Frontal cortex (tissue), 4 donors: ENCODE data around the gene PHACTR3. TPM values are rescaled to one million over a fixed set of nuclear protein-coding genes. Genes with fewer than 3 reads are reported as not detected.

Experiments
- DNase-seq, 2 donors: peaks; one replicate each; pipeline ENCODE4 v3.0.0; 2012; ENCODE audit warnings: low spot score in 2 of 2
- FAIRE-seq: peaks from 2 replicates; lab custom pipeline; 2012; peaks lifted over from hg19 to GRCh38; lab: Jason Lieb, UNC
- total RNA-seq: library from RNA; depleted of rRNA; stranded (reverse); fragments of >200 nt; gene quantifications from one replicate; pipeline ENCODE4 v1.2.3, GENCODE V29; 2014
- donor health status: control.
- donor health status: control.
- donor health status: control.

PHACTR3 gene
- total RNA-seq, 1 donor from 2014 or later: 40.8 TPM

DNA sequence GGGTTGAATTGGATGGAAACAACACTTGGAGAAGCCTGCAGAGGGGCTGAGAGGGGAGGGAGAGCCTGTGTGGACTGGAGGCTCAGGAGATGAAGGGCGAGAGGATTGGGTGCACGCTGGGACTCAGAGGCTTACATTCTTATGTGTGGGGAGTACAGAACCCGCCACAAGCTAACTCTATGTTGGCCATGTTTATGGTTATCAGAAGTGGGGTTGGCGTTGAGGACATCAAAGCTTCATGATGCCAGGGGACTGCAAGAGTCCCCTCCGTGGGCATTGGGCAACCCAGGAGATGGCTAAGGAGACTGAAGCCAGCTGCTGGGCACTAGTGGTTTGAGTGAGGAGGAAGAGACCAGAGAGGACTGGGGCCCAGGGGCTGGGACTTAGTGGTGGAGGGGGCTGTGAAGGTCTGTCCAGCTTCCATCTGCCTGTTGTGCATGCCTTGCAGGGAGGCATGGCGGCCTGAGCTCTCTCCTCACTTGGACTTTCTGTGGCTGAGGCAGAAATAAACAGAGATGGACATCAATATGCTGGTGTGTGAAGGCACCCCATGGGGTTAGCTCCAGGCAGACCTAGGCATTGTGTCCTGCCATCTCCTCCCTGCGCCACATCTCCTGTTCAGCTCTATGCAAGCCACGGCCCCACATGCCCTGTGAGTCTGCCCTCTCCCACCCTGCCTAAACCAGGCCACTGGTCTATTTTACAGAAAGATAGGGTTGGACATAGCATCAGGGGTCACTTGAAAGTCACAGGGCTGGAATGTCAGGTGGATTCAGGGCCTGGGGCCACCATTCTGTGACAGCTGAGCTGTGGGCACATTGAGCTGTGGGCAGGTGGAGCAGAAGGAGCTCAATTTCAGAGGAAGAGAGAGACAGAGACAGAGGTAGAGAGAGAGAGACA lies 61.6 kb downstream of the PHACTR3 start:
- no peak for DNase-seq
- FAIRE-seq: no peak

DNA sequence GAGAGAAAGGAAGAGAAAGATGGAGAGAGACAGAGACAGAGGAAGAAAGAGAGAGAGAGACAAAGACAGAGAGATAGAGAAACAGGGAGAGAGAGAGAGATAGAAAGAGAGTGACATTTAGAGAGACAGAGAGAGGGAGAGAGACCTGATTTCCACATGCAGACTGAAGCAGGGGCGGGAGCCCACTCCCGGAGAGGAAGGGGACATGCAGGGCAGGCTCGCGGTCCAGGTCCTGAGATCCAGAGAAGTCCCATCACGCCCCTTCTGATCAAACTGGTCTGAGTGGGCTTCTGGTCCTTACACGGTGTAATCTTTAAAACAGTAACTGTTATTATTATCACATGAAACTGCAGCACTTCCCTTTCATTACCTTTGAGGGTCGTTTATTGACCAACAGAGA lies 62.2 kb downstream of the PHACTR3 start:
- DNase-seq: no peak

GRCh38 chr20:59667131-59667530 lies 62.8 kb downstream of the PHACTR3 start:
- no peak for DNase-seq
- FAIRE-seq: no peak

More for the DNA sequence above, 62.2 kb downstream of the PHACTR3 start:
- FAIRE-seq: no peak

- DNase-seq: no peak
- no peak for FAIRE-seq
Observed at GRCh38 chr20:59667981-59668515, 63.7 kb downstream of the PHACTR3 start.

DNA sequence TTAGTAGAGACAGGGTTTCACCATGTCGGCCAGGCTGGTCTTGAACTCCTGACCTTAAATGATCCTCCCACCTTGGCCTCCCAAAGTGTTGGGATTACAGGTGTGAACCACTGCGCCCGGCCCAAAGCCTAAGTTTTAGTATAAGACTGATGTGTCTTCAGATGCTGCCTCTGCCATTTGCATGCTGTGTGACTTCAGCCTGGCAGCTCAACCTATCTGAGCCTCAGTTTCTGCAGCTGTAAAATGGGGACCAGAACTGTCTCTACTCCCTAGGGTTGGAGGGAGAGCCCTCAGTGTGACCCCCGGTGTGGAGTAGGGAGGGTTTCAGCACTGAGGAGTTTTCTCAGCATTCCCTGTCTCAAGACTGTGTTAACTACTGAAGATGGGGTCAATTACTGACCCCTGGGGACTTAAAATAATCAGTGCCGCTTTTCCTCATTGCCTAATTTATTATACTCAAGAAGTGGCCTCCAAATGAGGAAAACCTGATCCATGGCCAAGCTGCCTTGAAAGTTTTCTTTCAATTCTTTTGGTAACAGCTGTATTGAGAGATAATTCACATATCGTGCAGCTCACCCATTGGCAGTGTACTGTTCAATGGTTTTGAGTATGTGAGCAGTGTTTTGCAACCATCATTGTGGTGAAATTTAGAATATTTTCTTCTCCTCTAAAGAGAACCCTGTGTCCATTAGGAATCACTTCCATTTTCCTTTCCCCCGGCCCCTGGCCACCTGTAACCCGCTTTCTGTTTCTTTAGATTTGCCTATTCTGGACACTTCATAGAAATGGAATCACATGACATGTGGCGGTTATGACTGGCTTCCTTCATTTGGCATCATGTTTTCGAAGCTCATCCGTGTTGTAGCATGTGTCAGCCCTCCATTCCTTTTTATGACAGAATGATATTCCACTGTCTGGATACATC lies 64.8 kb downstream of the PHACTR3 start:
- FAIRE-seq (no peak), DNase-seq (no peak)

DNA sequence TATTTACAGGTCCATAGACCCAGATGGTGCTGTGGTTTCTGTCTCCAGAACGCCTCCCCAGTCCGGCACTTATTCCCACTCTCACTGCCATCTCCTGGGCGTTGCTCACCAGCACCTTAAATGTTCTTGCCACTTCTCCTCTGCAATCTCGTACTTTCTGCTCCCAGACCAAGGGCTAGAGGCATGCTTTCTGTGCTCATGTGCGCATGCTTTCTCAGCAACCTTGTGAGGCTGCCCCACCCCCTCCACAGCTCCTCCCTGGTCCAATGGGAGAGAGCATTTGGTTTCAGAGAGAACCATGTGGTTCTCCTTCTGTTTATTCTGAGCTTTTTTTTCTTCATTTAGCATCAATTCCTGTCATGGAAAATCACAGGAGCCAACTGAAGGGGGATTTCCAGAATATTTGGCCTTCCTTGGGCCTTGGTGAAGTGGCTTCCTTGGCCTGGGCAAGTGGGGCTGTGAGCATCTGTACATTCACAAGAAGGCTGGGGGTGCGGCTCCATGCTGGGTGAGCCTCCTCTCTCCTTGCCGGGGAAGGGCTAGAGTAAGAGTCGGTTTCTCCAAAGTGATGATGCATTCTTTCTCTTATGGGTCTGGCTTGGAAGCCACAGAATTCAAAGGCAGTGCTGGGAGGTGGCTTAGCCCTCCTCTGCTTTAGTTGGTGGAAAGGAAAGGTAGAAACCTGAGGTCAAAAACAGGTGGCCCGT lies 66.6 kb downstream of the PHACTR3 start:
- DNase-seq: peak in 1 of 2 donors; percentile 38

DNA sequence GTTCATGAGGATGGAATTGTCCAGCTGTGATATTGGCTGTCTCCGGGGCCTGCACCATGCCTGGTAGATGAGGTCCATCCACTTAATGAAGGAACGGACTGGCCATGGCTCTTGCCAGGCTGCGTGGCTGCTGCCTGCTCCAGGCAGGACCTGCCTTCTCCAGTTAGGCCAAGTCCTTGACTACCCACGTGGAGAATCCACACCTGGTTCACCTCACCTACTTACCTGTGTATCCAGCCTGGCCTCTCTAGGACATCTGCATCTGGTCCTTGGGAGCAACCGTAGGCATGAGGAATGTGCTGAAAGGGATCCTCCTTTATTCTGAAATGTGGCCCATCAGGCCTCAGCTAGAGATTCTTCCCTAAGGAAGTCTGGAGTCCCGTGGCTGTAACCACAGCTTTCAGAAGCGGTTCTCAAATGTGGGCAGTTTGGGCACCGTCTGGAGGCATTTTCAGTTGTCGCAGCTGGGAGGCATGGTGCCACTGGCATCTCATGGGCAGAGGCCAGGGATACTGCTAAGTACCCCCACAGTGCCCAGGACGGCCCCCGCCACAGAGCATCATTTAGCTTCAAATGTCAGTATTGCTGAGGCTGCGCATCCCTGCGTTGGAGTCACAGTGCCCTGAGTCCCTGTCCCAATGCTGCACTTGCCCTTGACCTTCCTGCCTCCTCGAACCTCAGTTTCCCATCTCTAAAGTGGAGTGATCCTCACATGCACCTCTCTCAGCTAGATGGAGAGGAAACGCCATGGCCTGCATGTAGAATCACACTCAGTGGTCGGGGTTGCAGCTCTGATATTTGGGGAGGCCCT lies 67.5 kb downstream of the PHACTR3 start:
- no peak for FAIRE-seq

More for the DNA sequence above, 66.6 kb downstream of the PHACTR3 start:
- no peak for FAIRE-seq

GRCh38 chr20:59672576-59672975 lies 68.2 kb downstream of the PHACTR3 start:
- FAIRE-seq (no peak), DNase-seq (no peak)

More for the DNA sequence above, 67.5 kb downstream of the PHACTR3 start:
- no peak for DNase-seq

DNA sequence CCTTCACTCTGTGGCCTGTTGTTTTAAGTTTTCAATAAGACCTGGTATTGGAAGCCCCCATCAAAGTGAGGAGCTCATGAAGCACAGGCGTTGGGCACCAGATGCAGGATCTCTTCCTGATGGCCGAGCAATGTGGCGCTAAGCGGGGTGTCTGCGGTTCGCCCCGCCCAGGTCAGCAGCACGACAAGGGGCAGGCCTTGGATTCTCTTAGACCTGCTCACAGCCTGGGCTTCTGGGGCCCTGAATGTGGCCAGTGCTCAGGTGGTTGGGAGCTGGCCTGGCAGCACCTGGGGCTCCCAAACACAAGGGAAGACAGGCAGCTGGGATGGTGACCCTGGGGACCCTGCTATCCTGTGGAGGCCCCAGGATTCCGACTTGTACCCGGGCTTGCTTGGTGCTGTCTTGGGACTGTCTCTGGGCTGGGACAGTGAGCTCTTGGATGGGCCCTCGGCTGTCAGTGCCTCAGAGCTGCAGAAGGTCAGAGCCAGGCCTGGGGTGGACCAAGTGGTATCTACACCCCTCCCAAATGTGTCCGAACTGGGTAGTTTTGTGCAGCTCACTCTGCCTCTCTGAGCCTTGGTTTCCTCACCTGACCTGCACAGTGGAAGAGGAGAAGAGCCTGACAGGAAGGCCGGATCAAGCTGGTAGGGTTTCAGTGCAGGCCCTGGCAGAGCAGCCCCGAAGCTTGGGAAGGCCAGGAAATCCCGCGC lies 69.1 kb downstream of the PHACTR3 start:
- FAIRE-seq (no peak), DNase-seq (no peak)

- no peak for DNase-seq
- FAIRE-seq: no peak
Observed at GRCh38 chr20:59673998-59674445, 69.7 kb downstream of the PHACTR3 start.

- no peak for FAIRE-seq
- DNase-seq: no peak
Observed at GRCh38 chr20:59676126-59676850, 71.9 kb downstream of the PHACTR3 start.

GRCh38 chr20:59676851-59677182 lies 72.5 kb downstream of the PHACTR3 start:
- no peak for FAIRE-seq
- DNase-seq: no peak

DNA sequence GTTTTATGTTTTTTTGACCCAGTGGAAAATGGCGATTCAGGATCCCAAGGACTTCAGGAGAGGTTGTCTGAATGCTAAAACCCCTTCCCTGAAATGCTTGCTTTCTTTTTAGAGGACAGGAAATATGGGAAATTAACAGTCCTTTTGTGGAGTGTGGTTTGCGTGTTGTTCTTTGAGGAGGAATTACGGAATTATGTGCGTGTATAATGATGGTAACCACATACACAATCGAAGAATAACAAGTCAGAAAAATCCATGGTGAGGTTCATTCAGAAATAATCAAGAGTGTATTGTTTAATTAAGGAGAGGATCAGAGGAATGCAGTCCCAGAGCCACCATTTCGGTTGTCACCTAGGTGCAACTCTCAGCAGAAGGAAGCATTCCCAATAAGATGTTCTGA lies 73.2 kb downstream of the PHACTR3 start:
- no peak for DNase-seq
- FAIRE-seq: no peak

- FAIRE-seq: no peak
- no peak for DNase-seq
Observed at GRCh38 chr20:59678288-59678687, 73.9 kb downstream of the PHACTR3 start.

DNA sequence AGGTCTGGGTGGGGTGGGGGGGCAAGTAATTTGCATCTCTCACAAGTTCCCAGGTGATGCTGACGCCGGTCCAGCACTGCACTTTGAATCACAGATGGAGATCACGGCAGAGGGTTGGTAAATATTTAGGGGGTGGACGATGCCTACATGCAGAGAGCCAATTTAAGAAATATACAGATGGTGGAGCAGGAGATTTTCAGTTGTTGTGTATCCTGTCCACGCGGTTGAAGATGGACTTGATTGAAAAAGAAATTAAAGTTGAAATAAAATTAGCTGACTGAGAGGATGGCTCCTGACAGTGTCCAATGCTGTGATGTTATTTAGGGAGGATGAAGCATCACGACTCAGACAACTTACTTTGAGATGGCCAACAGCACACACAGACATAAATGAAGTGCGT lies 74.6 kb downstream of the PHACTR3 start:
- FAIRE-seq: no peak
- DNase-seq: no peak

GRCh38 chr20:59680148-59680650 lies 75.9 kb downstream of the PHACTR3 start:
- no peak for DNase-seq
- no peak for FAIRE-seq

GRCh38 chr20:59680852-59681251 lies 76.5 kb downstream of the PHACTR3 start:
- no peak for FAIRE-seq
- DNase-seq: no peak

- no peak for FAIRE-seq
Observed at GRCh38 chr20:59682603-59683002, 78.3 kb downstream of the PHACTR3 start.

More at GRCh38 chr20:59682603-59683002, 78.3 kb downstream of the PHACTR3 start:
- no peak for DNase-seq
